Panc1 (cell line): ENCODE measurements around the gene PARP16. TPM values are rescaled to one million over a fixed set of nuclear protein-coding genes. Genes with fewer than 3 reads are reported as not detected.

Experiments used
- ATAC-seq: fragments of 200-7000 bp; cut with Tn5 transposase; 2 replicates; pipeline ENCODE4 v1.9.1; 2020; ENCODE audit warnings: mild to moderate bottlenecking, moderate library complexity
- BruUV-seq: library from RNA; stranded (reverse); fragments of 400-500 nt; replicated peaks from 2 replicates; lab custom pipeline; 2021; lab: Mats Ljungman, UMichigan
- CTCF ChIA-PET: fragments of 300-600 bp; sonication (Branson Sonifier 250); formaldehyde crosslinking; loops from one replicate; lab custom pipeline; 2022; ENCODE audit warnings: antibody characterized with exemption; lab: Charles Lee
- POLR2A ChIA-PET: fragments of 300-600 bp; sonication (Branson Sonifier 250); formaldehyde crosslinking; loops from one replicate; lab custom pipeline; 2022; ENCODE audit warnings: antibody characterized with exemption; lab: Charles Lee
- DNase-seq: peaks from one replicate; pipeline ENCODE4 v3.0.0-alpha.2; 2010; ENCODE audit warnings: low read depth, low spot score
- H3K27ac ChIP-seq: 2 replicates; pipeline ENCODE4 v1.5.1; 2011; ENCODE audit warnings: mild to moderate bottlenecking, low read length, inconsistent platforms
- H3K27me3 ChIP-seq: fragments of 200-500 bp; sonication (Bioruptor generic); 2 replicates; pipeline ENCODE4 v1.6.0; 2014; ENCODE audit warnings: low read length, inconsistent platforms; ENCODE audit not compliant: control insufficient read depth, insufficient read depth
- H3K36me3 ChIP-seq: fragments of 200-500 bp; sonication (Bioruptor generic); 2 replicates; pipeline ENCODE4 v1.5.1; 2014; ENCODE audit warnings: inconsistent platforms, mild to moderate bottlenecking, low read length, moderate library complexity; ENCODE audit not compliant: control insufficient read depth, insufficient read depth
- H3K4me1 ChIP-seq: 2 replicates; pipeline ENCODE4 v1.5.1; 2011; ENCODE audit warnings: inconsistent platforms, mild to moderate bottlenecking, low read length, moderate library complexity; ENCODE audit not compliant: control insufficient read depth, insufficient read depth
- H3K4me3 ChIP-seq, 2 experiments: 2 replicates each; pipeline ENCODE4 v1.5.1; 2011 to 2012; ENCODE audit warnings: low read depth in 2 of 2, low read length in 2 of 2, mild to moderate bottlenecking in 2 of 2, inconsistent platforms in 1 of 2, moderate library complexity in 1 of 2
- H3K9me3 ChIP-seq: fragments of 200-500 bp; sonication (Bioruptor generic); 2 replicates; pipeline ENCODE4 v1.5.1; 2014; ENCODE audit warnings: low read depth, mild to moderate bottlenecking, inconsistent platforms, low read length, moderate library complexity; ENCODE audit not compliant: control insufficient read depth, insufficient read depth
- CTCF ChIP-seq: fragments of 450-650 bp; IDR thresholded peaks from 2 replicates; pipeline ENCODE4 v1.5.1; 2017; ENCODE audit warnings: mild to moderate bottlenecking
- POLR2AphosphoS5 ChIP-seq: IDR thresholded peaks from 2 replicates; pipeline ENCODE4 v1.6.1; 2012; ENCODE audit warnings: mild to moderate bottlenecking, low read depth, low read length, moderate library complexity
- REST ChIP-seq, 2 experiments: IDR thresholded peaks; 2 replicates each; pipeline ENCODE4 v1.6.1; 2011 to 2012; ENCODE audit warnings: low read depth in 2 of 2, control low read depth in 1 of 2, low read length in 1 of 2, mild to moderate bottlenecking in 1 of 2, moderate library complexity in 1 of 2; ENCODE audit not compliant: insufficient read depth in 1 of 2
- SIN3A ChIP-seq: IDR thresholded peaks from 2 replicates; pipeline ENCODE4 v1.6.1; 2012; ENCODE audit warnings: low read depth, mild to moderate bottlenecking, low read length, moderate library complexity, borderline replicate concordance; ENCODE audit not compliant: insufficient read depth
- TCF7L2 ChIP-seq: IDR thresholded peaks from 2 replicates; pipeline ENCODE4 v1.6.1; 2011; ENCODE audit warnings: mild to moderate bottlenecking, low read depth, low read length, inconsistent platforms
- in situ Hi-C: cut with HindIII; loops from 2 replicates; pipeline ENCODE4 v1.10.0; 2016; ENCODE audit warnings: low sequenced_read_pairs, low pct_unique_long_range_greater_than_20kb
- intact Hi-C: fragments of 100-400 bp; cut with micrococcal nuclease; formaldehyde crosslinking; loops from one replicate; pipeline ENCODE4 v1.10.0; 2022; ENCODE audit not compliant: unreplicated experiment
- total RNA-seq: library from RNA; stranded (reverse); gene quantifications from one replicate; pipeline ENCODE4 v1.2.1, GENCODE V29; 2021; ENCODE audit not compliant: unreplicated experiment

PARP16 gene
- total RNA-seq, 1 experiment from 2014 or later = 15.4 TPM

- TF ChIP-seq POLR2AphosphoS5 = no peak
- TF ChIP-seq TCF7L2 = no peak
- TF ChIP-seq CTCF = no peak
- no peak for TF ChIP-seq REST (IDR thresholded peaks at IDR 0.05; ENCODE audit: insufficient read depth in 1 of 2, low read depth in 2 of 2, low read length in 1 of 2)
- no peak for TF ChIP-seq SIN3A
- BruUV-seq = no TSS peak
- DNase-seq (no peak), ATAC-seq (no peak)
- Histone ChIP-seq H3K36me3 (no peaks in the 10 kb centered on the region), H3K9me3 (no peaks in the 10 kb centered on the region), H3K4me3 (no peak overlapping the region), H3K4me1 (no peaks in the 10 kb centered on the region), H3K27me3 (no peaks in the 10 kb centered on the region), H3K27ac (no peak overlapping the region)
- ChIA-PET POLR2A (no interaction called here), CTCF (interaction anchor here (0.7 kb wide), 1 partner anchor 72 kb away, joined by 7 read pairs; no protein-coding TSS in a partner anchor)
- intact Hi-C loops = no loop called here
- in situ Hi-C loops = loop anchor here (10.0 kb wide), 1 partner anchor 52 kb away; the partner anchor contains the start of gene IGDCC3
These were observed 36.4 kb upstream of the PARP16 start for GRCh38 chr15:65323071-65323511.

- H3K36me3 ChIP-seq = no peaks in the 10 kb centered on the region
- H3K27ac ChIP-seq = no peak overlapping the region
- ATAC-seq (peak; percentile 99), DNase-seq (no peak)
- no peaks in the 10 kb centered on the region for H3K27me3 ChIP-seq
- H3K4me3 ChIP-seq = no peak overlapping the region
- intact Hi-C loops = loop anchor here (1.0 to 5.0 kb wide), 2 partner anchors 66 to 83 kb away; no protein-coding TSS in a partner anchor
- CTCF ChIA-PET = interaction anchor here (0.5 to 1.8 kb wide), 6 partner anchors 66 to 842 kb away, joined by 3 to 10 read pairs (median 4); no protein-coding TSS in a partner anchor
- no peaks in the 10 kb centered on the region for H3K9me3 ChIP-seq
- BruUV-seq = no TSS peak
- POLR2A ChIA-PET = interaction anchor here (0.7 kb wide), 1 partner anchor 66 kb away, joined by 3 read pairs; no protein-coding TSS in a partner anchor
- in situ Hi-C loops = no loop called here
- no peaks in the 10 kb centered on the region for H3K4me1 ChIP-seq
- TF ChIP-seq REST (IDR thresholded peaks at IDR 0.05; ENCODE audit: insufficient read depth in 1 of 2, low read depth in 2 of 2, low read length in 1 of 2) = no peak
- TF ChIP-seq SIN3A = no peak
- TF ChIP-seq TCF7L2 = no peak
- no peak for TF ChIP-seq POLR2AphosphoS5
- TF ChIP-seq CTCF = peak; percentile 92
These were observed 32.2 kb upstream of the PARP16 start for GRCh38 chr15:65318870-65319356.
